ENCODE measurements around the gene ASB6.

ASB6 gene

GRCh38 chr9:129633848-129634247, 8.1 kb downstream of the ASB6 start:
- no peak for DNase-seq (ENCODE audit: low spot score)
- Histone ChIP-seq H3K4me3 (no peak overlapping the region), H3K27ac (no peak overlapping the region)
- TF ChIP-seq CTCF (IDR thresholded peaks at IDR 0.05), result no peak

GRCh38 chr9:129633207-129633606, 8.7 kb downstream of the ASB6 start:
- Histone ChIP-seq H3K4me3 (no peak overlapping the region), H3K27ac (no peak overlapping the region)
- no peak for TF ChIP-seq CTCF (IDR thresholded peaks at IDR 0.05)
- DNase-seq (ENCODE audit: low spot score), result no peak

- no peak overlapping the region for H3K4me3 ChIP-seq
- no peak for DNase-seq (ENCODE audit: low spot score)
- no peak overlapping the region for H3K27ac ChIP-seq
- TF ChIP-seq CTCF (IDR thresholded peaks at IDR 0.05), result no peak
Observed at GRCh38 chr9:129632460-129632859, 9.5 kb downstream of the ASB6 start.

- Histone ChIP-seq H3K4me3 (no peak overlapping the region), H3K27ac (no peak overlapping the region)
- no peak for DNase-seq (ENCODE audit: low spot score)
- TF ChIP-seq CTCF (IDR thresholded peaks at IDR 0.05), result no peak
Observed at GRCh38 chr9:129631674-129632129, 10.2 kb downstream of the ASB6 start.

GRCh38 chr9:129630967-129631673, 10.8 kb downstream of the ASB6 start:
- peak overlapping the region in 1 of 2 donors; percentile 3 for H3K27ac ChIP-seq
- no peak for DNase-seq (ENCODE audit: low spot score)
- no peak overlapping the region for H3K4me3 ChIP-seq
- TF ChIP-seq CTCF (IDR thresholded peaks at IDR 0.05), result no peak

GRCh38 chr9:129629251-129629820, 12.6 kb downstream of the ASB6 start:
- no peak overlapping the region for H3K4me3 ChIP-seq
- no peak for DNase-seq (ENCODE audit: low spot score)
- H3K27ac ChIP-seq, result no peak overlapping the region
- TF ChIP-seq CTCF (IDR thresholded peaks at IDR 0.05), result no peak

- no peak overlapping the region for H3K27ac ChIP-seq
Observed at GRCh38 chr9:129628709-129629108, 13.2 kb downstream of the ASB6 start.

More at GRCh38 chr9:129628709-129629108, 13.2 kb downstream of the ASB6 start:
- peak overlapping the region; percentile 79 for H3K4me3 ChIP-seq
- TF ChIP-seq CTCF (IDR thresholded peaks at IDR 0.05), result no peak
- DNase-seq (ENCODE audit: low spot score), result no peak

Measured in coronary artery (tissue), 2 donors.